Activated CD8-positive, alpha-beta memory T cell treated with anti-CD3 and anti-CD28 coated beads for 1 hour (primary cell): ENCODE measurements around the gene MAFF.
"Not testable (repeated sequence)": the region's sequence is repeated elsewhere in the genome, so short reads cannot be mapped to it uniquely, and the experiment has no call there.

Source experiments
- DNase-seq, 2 donors: peaks; one replicate each; pipeline ENCODE4 v3.0.0-alpha.2; 2020; ENCODE audit warnings: low read depth in 1 of 2; ENCODE audit errors: extremely low read depth in 1 of 2

MAFF gene

DNA sequence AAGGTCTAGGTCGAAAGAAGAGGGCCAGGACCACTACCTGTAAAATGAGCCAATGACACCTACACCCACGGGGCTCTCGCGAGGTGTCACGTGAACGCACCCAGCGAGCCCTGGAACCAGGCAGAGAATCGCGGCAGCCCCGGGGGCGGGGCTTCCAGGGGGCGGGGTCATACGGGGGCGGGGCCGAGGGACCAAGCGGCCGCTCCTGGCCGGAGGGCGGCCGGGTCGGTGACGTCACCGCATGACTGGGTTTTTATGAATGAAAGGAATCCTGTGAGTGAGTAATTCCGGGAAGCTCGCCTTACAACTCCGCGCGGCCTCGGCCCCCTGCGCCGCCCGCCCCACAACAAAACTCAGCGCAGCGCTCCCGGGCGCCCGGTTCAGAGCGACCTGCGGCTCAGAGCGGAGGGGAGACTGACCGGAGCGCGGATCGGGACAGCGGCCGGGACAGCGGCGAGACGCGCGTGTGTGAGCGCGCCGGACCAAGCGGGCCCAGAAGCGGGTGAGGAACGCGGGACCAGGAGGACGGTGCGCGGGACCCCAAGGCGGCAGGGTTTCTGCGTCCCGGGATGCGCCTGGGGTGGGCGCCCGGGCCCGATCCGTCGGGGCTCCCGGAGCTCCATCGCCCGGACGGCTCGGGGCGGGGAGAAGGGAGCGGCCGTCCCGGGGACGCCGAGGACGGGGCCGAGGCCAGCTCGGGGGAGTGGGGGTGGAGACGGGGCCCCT, at the start of gene MAFF:
TSS of gene MAFF (plus strand) at position 284 of the 726 bp plus-strand sequence. CDS start 11,860 bp downstream, outside the sequence.
- DNase-seq = peak; percentile 78 to 84

DNA sequence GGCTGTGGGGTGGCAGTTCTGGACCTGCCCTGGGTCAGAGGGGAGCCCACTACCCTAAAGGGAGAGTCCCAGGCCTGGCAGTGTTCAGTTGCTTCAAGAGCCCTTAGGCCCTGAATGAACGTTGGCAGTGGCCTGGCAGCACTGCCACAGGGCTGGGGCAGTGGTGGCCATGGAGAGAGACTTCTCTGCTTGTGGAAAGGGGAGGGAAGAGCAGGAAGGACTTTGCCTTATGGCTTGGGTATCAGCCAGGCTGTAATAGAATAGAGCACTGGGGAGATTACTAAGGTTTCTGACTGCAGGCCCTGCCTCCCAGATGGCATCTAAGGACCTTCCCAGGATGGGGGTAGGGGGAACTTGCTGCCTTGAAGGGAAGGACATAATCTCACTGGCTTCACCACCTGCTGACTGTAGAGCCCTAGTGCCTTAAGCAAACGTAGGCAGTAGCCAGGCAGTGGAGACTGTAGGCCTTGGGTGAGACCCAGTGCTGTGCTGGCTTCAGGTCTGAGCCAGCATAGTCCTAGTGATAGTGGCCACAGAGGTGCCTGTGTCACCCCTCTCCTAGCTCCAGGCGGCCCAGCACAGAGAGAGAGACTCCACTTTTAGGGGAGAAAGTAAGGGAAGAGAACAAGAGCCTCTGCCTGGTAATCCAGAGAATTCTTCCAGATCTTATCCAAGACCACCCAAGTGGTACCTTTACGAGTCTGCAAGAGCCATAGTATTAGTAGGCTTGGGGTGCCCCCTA, 47.8 kb upstream of the MAFF start:
- no peak for DNase-seq

DNA sequence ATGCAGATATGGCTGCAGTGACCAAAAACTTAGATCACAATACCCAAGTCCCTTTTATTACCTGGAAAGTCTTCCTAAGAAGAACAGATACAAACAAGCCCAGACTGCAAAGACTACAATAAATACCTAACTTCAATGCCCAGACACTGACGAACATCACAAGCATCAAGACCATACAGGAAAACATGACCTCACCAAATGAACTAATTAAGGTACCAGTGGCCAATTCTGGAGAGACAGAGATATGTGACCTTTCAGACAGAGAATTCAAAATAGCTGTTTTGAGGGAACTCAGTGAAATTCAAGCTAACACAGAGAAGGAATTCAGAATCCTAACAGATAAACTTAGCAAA, 47.3 kb upstream of the MAFF start:
- not testable (repeated sequence) for DNase-seq

DNA sequence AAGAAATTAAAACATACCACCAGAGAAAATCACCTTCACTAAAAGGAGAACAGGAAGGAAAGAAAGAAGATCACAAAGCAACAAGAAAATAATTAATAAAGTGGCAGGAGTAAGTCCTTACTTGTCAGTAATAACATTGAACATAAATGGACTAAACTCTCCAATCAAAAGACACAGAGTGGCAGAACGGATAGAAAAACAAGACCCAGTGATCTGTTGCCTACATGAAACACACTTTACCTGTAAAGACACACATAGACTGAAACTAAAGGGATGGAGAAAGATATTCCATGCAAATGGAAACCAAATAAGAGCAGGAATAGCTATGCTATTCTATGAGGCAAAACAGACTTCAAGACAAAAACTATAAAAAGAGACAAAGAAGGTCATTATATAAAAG, 46.1 kb upstream of the MAFF start:
- DNase-seq = no peak

DNA sequence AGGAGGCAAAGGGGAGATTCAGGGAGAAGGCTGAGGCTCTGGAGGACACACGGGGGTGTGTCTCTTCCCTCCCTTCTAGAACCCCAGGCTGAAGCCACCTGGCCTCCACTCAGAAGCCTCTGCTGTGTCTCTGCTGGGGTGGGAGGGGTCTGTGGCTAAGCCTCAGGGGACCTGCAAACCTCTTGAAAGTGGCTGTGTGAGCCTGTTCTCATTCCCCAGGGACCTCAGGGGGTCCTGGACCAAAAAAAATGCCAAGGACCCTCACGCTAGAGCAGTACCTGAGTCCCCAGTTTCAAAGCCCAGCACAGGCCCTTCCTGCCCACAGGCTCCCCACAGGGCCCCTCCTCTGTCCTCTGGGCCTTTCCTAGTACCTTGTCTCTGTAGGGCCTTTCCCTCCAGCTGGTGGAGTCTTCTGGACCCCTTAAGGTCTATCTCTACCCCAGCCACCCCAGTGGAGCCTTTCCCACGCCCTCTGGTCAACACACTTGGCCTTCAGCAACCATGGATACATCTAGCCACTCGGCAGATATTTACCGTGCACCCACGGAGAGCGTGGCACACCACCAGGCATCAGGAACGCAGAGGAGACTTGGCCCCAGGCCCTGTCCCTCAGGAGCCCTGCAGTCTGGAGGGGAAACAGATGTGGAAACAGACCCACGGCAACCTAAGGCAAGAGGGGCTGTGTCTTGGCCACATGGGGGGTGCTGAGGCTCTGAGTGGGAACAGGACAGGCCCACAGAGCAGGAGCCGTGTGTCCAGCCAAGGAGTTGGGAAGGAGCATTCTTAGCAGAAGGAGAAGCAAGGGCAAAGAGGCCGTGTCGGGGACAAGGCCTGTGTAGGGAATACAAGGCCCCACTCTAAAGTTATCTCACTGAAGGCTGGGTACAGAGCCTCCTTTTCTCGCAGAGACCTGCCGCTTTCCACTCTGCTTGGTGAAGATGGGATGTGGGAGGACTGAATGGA, 38.6 kb upstream of the MAFF start:
- no peak for DNase-seq

DNA sequence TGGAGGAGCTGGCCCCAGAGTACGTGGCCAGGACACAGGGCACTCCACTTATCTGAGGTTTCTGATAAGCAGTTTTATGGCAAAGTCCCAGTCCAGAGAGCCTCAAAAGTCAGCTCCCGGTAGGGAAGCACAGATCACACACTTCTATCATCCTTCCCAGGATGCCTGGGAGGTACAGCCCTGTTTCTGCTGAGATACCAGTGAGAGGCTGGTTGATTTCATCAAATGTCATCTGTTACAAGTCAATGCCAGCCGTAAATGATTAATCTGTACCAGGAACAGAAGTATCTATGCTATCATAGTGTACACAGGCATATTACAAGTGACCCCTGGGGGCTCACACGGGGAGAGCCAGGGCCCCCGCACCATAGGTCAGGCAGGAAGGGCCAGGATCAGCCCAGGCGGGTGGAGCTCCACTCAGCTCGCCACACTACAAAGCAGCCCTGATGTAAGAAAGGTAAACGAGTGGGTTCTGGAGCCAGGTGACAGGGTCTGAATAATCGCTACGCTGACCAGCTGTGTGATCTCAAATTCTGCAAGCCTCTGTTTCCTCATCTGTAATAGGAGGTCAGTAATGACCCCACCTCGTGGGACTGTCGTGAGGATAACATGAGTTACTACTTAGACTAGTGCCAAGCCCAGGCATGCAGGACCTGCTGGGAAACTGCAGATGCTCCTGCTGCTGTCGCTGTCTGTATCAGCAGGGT, 37.8 kb upstream of the MAFF start:
- no peak for DNase-seq

DNA sequence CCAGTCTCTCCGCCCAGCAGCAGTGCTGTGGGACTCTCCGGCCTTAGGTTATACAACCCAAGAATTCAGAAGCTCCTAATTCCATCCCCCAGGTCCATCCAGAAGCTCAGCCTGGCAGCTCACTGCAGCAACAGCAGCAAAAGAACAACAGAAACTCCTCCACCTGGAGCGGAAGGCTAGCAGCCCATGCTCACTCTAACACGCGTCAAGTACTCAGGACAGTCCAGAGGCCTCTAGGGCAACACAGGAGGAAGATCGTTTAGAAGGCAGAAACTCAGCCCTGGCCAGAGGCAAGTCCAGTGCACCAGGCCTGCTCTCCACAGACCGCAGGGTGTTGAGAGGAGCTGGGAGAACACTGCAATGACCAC, 37.3 kb upstream of the MAFF start:
- no peak for DNase-seq

DNA sequence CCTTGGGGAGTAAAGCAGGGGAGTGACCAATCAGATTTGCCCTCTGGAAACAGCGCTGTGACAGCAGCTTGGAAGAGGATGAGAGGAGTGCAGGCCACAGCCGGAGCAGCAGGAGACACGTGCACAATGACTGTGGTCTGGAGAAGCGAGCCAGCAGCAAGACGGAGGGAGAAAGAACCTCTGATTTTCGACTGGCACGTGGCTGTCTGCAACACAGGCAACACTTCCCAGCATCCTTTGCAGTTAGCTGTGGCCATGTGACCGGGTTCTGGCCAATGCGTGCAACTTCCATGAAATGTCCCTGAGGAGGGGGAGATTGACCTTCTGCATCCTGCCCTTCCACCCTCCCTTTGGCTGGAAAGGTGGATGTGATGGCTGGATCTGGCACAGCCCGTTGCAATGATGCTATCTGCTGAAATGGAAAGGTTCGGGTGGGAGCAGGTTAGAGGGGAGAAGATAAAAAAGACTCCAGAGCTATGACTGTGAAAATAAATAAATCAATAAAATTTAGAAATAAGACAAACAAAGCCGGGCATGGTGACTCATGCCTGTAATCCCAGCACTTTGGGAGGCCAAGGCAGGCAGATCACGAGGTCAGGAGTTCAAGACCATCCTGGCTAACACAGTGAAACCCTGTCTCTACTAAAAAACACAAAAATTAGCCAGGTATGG, 35.7 kb upstream of the MAFF start:
- no peak for DNase-seq

DNA sequence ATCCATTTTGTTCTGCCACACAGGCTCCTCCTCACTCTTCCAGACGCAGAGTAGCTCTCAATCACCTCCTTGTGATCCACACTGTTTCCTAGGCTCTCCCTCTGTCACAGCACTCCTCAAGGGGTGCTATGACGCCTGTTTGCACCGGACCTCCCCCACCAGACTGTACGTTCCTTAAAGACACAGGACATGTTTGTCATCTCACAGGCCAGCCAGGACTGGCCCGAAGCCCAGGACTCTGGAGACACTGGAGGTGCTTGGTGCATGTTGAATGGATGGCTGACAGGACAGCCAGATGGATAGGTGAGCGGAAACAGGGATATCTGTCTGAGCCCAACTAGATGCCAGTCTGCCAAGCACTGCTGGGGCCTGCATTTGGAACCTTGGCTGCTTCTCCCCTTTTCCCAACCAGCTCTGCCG, 33.8 kb upstream of the MAFF start:
- no peak for DNase-seq

DNA sequence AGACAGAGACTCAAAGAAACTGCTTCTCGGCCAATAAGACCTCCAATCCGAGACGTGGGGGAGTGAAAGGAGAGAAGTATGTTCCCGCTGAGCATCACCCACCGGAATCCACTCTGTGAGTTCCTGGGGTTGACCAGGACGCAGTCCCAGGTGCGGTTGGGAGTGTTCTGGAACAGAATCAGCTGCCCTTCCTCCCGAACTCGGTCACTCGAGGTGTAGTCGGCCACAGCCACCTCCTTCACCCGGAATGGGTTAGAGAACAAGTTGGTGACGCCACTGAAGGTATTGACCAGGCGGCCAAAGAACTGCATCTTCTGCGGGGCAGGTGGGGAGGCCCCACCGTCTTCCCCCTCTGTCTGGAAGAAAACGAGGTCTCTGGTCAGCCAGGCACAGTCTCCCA, 32.7 kb upstream of the MAFF start:
- DNase-seq = no peak

DNA sequence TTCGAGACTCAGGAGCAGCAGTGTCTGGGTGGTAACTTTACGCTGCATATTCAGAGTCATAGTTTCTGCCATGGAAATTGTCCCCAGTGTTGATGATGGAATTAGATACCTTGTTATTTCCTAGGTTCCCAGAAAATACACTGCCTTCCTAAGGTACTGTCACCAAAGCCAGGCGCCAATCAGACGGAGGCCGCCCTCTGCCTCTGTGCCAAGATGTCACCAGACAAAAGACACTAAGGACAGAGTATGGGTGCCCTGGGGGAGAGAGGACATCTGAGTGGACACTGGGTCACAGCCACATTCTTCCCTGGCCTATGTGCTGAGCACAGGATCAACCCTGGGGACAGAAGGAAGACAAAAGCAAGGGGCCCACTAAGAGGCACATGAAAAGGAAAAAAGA, 31.3 kb upstream of the MAFF start:
- DNase-seq = no peak

DNA sequence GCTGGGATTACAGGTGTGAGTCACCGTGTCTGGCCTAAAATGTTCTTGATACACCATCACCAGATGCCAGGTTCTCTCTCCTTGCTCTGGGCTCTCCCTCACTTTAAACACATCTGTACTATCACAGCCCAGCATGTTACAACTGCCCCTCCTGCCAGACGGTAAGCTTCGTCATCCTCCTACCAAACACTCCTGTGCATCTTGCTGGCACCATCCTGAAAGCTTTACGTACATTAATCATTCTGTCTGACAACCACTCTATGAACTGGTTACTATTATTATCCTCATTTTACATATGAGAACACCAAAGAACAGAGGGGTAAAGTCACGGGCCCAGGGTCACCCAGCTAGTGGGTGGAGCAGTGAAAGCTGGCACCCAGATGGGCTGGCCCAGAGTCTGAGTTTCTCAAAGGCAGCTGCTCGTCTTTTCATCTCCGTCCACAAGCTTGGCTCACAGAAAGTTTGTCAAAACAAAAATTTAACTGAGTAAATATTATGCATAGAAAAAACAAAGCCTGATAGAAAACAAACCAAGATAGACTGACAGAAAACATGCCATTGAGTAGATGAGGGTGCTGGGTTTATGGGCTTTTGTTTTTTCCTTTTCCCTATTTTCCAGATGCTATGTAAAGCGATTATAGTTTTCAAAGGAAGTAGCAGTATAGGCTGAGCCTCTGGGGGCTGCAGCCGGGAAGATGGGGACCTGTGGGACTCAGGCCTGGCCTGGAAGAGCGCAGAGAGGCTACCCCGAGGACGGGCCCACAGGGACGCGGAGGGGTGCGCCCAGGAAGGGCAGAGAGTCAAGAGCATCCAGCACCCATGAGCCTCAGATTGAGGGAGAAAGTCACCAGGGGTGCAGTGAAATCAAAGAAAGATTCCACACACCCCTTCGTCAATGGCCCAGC, 29.6 kb upstream of the MAFF start:
- DNase-seq = no peak

DNA sequence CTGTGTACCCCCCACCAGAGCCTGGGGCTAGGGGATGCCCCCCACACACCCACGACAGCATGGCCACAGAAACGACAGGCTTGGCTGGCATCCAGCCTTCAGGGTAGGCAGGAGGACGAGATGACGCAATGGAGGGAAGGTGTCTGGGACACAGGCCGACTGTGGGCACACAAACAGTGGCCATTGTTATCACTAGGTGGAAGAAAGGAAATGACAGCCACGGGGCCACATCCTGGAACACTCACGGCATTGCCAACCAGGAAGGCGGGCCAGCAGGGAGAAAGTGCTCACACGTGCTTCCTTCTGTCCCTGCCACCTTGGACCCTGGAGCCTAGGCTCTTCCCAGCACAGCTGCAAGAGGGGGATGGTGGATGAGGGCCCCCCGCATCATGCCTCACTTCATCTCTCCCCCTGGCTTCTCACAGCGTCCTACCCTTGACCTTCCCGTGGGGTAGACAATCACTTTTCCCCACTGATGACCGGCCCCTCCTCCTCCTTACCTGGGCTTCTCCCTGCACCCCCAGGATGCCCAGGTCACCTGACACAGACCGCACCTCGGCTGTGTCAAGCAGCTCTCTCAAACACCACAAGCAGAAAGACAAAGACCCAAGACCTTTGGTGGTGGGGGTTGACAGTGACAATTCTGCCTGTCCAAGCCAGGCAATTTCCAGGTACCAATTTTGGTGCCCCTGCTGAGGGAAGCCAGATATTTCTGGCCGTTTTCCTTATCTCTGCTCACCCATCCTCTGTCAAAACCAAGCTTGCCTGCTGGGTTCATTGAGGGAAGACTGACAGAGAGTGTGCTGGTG, 28.8 kb upstream of the MAFF start:
- DNase-seq = peak in 1 of 2 donors; percentile 59

DNA sequence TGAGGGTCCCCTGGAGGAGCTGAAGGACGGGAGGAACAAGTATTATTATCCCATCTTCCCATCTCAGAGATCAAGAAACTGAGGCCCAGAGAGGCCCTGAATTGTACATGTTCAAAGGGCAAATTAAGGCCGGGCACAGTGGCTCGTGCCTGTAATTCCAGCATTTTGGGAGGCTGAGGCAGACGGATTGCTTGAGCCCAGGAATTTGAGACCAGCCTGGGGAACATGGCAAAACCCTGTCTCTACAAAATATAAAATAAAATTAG, 28.2 kb upstream of the MAFF start:
- DNase-seq = no peak

DNA sequence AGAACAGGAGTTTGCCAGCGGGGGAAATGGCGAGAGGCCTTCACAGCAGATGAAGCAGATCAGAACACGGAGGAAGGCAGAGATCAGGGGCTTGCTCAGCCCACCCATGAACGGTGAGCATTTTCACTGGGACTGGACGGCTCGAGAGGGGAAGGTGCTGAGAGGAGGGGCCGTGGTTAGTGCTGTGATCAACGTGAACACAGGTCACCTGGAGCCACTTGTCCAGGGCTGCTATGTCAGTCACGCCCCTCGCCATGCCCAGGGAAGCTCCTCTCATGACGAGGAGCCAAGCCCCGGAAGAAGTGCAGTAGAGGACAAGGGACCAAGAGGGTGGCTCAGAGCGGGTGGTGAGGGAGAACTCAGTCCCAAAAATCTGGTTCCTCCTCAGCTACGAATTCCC, 27.2 kb upstream of the MAFF start:
- no peak for DNase-seq

DNA sequence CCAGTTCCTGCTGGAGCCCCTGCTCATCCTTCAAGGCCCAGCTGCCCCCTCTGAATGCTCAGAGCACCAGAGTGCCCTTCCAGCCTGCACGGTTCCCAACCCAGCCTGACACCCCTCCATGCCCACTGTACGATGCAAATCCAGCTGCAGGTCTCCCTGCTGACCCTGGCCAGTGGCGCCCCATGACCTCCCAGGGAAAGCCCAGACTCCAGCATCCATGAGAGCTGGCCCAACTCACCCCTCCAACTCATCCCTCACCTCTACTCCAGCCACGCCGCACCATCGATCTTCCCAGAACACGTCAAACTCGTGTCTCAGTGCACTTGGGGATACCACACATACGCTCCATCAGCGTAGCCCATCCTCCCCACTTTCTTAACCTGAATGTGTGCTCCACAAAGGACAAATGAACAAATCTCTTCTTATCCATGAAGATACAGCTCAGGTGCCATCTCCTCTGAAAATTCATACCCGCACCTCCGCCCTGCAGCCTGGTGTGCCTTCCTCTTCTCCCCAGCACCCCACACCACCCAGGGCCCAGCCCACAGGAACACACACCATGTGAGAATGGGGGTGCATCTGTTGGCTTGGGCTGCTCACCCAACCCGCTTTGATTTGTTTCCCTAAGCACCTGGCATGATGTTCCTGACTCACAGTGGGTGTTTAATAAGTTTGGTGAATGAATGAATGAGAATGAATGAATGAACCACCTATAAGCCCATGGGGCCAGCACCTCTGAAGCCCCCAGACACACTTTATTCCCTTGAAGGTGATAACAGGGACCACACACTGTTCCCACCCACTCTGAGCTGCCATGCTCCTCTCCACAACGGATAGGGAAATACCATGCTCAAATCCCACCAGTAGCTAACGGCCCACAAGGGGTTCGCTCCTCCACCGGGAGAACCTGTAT, 26.3 kb upstream of the MAFF start:
- no peak for DNase-seq

DNA sequence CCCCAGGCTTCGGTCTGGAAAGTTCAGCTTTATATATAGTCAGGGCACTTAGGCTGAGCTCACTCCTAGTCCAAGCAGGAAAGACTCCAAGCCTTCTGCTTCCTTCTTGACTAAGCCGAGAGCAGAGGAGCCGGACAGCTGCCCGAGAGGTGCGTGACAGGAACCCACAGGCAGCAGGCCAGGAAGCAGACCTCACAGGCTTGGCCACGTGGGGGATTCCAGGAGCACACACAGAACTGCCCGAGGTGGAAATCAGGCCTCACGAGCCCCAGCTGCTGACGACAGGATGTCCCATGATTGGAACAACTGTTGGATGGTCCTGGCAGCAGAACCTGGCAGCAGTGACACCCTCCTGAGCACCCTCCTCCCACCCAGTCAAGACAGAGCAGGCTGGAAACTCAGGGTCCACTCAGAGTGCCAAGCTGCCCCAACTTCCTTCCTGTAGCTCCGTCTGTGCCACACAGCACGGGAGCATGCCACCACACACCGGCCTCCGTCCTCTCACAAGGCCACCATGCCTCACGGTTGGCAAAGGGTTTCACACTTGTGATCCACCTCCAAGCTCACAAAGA, 25.5 kb upstream of the MAFF start:
- DNase-seq = no peak
